Measurements from ENCODE around the gene PDE7B.

GRCh38 chr6:136189104-136189503 lies 337.6 kb downstream of the PDE7B start:
- TF ChIP-seq CTCF (conservative IDR thresholded peaks at IDR 0.05 in 1 of 2, IDR thresholded peaks at IDR 0.05 in 1 of 2; ENCODE audit: low read depth in 1 of 2, low read length in 2 of 2) (no peak), EZH2 (IDR thresholded peaks at IDR 0.05; ENCODE audit: low read length, missing control alignments) (no peak)

Measured in fibroblast of lung (primary cell).